Endothelial cell (in vitro differentiated cells): ENCODE results near the gene ITM2B. TPM values are rescaled to one million over a fixed set of nuclear protein-coding genes. Genes with fewer than 3 reads are reported as not detected.

Experiments
- DNase-seq: peaks from one replicate; pipeline ENCODE4 v3.0.0; 2021; ENCODE audit warnings: low spot score
- H3K27ac Mint-ChIP-seq: one replicate; pipeline ENCODE4 v1.8.0; 2021; ENCODE audit warnings: mixed read lengths, inconsistent platforms; ENCODE audit not compliant: unreplicated experiment
- H3K27me3 Mint-ChIP-seq: one replicate; pipeline ENCODE4 v1.8.0; 2021; ENCODE audit warnings: mild to moderate bottlenecking, moderate library complexity, mixed read lengths, inconsistent platforms; ENCODE audit not compliant: unreplicated experiment
- H3K36me3 Mint-ChIP-seq: one replicate; pipeline ENCODE4 v1.8.0; 2021; ENCODE audit warnings: mild to moderate bottlenecking, low read depth, mixed read lengths, inconsistent platforms; ENCODE audit not compliant: unreplicated experiment
- H3K4me1 Mint-ChIP-seq: one replicate; pipeline ENCODE4 v1.8.0; 2021; ENCODE audit warnings: mild to moderate bottlenecking, mixed read lengths, inconsistent platforms; ENCODE audit not compliant: unreplicated experiment
- H3K4me3 Mint-ChIP-seq: one replicate; pipeline ENCODE4 v1.8.0; 2021; ENCODE audit warnings: mild to moderate bottlenecking, mixed read lengths, inconsistent platforms; ENCODE audit not compliant: unreplicated experiment
- H3K9me3 Mint-ChIP-seq: one replicate; pipeline ENCODE4 v1.8.0; 2021; ENCODE audit warnings: mixed read lengths, inconsistent platforms; ENCODE audit not compliant: unreplicated experiment
- total RNA-seq: library from RNA; stranded (reverse); fragmentation: NEBNext Ultra II Directional; extraction: Animal tissue kit (Norgen Biotek cat#: 25700); gene quantifications from one replicate; pipeline ENCODE4 v1.2.1, GENCODE V29; 2021; ENCODE audit not compliant: unreplicated experiment
- TF ChIP-seq, protein P1 (sequence below): fragments of 200-600 bp; sonication (generic); IDR thresholded peaks from one replicate; pipeline ENCODE4 v1.5.0; 2021; ENCODE audit warnings: antibody characterized with exemption; ENCODE audit not compliant: unreplicated experiment

Gene ITM2B
- total RNA-seq, 1 donor from 2014 or later = 448 TPM

DNA sequence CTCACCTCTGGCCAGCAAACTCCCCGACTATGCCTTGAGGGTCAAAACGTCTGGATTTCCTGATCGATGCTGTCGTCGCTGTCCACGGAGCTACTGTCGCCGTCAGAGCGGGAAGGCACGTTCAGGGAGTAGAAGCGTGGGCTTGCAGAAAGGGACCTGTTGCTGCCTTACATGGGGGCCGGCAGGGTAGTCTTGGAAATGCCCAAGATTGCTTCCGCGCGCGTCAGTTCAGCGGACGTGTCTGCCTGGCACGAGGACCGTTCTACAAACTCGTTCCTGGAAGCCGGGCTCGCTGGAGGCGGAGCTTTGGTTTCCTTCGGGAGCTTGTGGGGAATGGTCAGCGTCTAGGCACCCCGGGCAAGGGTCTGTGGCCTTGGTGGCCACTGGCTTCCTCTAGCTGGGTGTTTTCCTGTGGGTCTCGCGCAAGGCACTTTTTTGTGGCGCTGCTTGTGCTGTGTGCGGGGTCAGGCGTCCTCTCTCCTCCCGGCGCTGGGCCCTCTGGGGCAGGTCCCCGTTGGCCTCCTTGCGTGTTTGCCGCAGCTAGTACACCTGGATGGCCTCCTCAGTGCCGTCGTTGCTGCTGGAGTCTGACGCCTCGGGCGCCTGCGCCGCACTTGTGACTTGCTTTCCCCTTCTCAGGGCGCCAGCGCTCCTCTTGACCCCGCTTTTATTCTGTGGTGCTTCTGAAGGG is 86.0 kb downstream of the ITM2B start:
- Mint-ChIP-seq H3K9me3 (peaks cover 14% of the 10 kb centered on the region), H3K27ac (no peak overlapping the region), H3K4me3 (no peak overlapping the region), H3K27me3 (peaks cover 16% of the 10 kb centered on the region), H3K4me1 (peaks cover 3% of the 10 kb centered on the region), H3K36me3 (peaks cover 54% of the 10 kb centered on the region)
- TF ChIP-seq, protein P1, sequence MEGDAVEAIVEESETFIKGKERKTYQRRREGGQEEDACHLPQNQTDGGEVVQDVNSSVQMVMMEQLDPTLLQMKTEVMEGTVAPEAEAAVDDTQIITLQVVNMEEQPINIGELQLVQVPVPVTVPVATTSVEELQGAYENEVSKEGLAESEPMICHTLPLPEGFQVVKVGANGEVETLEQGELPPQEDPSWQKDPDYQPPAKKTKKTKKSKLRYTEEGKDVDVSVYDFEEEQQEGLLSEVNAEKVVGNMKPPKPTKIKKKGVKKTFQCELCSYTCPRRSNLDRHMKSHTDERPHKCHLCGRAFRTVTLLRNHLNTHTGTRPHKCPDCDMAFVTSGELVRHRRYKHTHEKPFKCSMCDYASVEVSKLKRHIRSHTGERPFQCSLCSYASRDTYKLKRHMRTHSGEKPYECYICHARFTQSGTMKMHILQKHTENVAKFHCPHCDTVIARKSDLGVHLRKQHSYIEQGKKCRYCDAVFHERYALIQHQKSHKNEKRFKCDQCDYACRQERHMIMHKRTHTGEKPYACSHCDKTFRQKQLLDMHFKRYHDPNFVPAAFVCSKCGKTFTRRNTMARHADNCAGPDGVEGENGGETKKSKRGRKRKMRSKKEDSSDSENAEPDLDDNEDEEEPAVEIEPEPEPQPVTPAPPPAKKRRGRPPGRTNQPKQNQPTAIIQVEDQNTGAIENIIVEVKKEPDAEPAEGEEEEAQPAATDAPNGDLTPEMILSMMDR = no peak
- DNase-seq = no peak

Other genes starting within 250 kb of the ITM2B start
- gene SUCLA2, start 231.9 kb upstream of the ITM2B start, total RNA-seq = 29.1 TPM
- 14.6 TPM for gene NUDT15, start 195.5 kb upstream of the ITM2B start, total RNA-seq
- gene MED4, start 138.1 kb upstream of the ITM2B start, total RNA-seq = 49.1 TPM
- gene RB1, start 70.5 kb downstream of the ITM2B start, total RNA-seq = 36.2 TPM
- 98.0 TPM for gene LPAR6, start 179.9 kb downstream of the ITM2B start, total RNA-seq